GM20000 (cell line): Measurements from ENCODE around the gene DBNDD1.
"Not testable (repeated sequence)": the region's sequence is repeated elsewhere in the genome, so short reads cannot be mapped to it uniquely, and the experiment has no call there.

Experiments
- DNase-seq: peaks from one replicate; pipeline ENCODE4 v3.0.0; 2012; ENCODE audit warnings: low spot score
- TF ChIP-seq, protein P1 (sequence below): IDR thresholded peaks from 2 replicates; pipeline ENCODE4 v1.5.1; 2012; ENCODE audit warnings: mild to moderate bottlenecking, control low read depth; ENCODE audit errors: extremely low read depth, missing control alignments

The DBNDD1 gene

DNA sequence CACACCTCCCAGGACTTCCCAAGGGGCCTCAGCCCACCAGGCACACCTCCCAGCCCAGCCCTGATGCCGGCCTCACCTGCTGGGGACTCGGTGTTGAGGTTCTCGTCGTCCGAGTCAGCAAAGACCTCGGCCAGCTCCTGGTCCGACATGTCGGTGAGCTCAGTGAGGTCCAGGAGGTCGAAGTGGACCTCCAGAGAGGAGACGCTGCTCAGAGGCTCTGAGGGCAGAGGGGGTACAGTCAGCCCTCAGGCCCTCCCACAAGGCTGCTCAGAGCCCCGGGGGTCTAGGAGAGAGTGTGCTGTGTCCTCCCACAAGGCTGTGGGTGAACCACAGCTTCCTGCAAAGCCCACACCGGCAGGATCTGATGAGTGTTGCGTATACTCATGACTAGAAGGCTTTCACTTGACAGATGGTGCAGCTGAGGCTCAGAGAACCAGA is 10.5 kb downstream of the DBNDD1 start:
- peak; percentile 80 for DNase-seq

DNA sequence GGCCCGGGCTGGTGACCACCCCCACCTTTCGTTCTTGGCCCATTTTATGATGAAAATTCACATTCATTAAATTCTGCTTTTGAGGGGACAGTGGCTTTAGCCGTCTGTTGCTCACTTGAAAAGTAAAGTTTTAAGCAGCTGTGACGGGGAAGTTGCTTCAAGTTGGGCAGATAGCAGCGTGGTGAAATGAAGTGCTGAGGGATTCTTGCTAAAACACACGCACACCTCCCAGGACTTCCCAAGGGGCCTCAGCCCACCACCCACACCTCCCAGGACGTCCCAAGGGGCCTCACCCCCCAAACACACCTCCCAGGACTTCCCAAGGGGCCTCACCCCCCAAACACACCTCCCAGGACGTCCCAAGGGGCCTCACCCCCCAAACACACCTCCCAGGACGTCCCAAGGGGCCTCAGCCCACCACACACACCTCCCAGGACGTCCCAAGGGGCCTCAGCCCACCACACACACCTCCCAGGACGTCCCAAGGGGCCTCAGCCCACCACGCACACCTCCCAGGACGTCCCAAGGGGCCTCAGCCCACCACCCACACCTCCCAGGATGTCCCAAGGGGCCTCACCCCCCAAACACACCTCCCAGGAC is 11.5 kb downstream of the DBNDD1 start:
- DNase-seq: not testable (repeated sequence)

More for the DNA sequence above, 10.5 kb downstream of the DBNDD1 start:
- TF ChIP-seq, protein P1, sequence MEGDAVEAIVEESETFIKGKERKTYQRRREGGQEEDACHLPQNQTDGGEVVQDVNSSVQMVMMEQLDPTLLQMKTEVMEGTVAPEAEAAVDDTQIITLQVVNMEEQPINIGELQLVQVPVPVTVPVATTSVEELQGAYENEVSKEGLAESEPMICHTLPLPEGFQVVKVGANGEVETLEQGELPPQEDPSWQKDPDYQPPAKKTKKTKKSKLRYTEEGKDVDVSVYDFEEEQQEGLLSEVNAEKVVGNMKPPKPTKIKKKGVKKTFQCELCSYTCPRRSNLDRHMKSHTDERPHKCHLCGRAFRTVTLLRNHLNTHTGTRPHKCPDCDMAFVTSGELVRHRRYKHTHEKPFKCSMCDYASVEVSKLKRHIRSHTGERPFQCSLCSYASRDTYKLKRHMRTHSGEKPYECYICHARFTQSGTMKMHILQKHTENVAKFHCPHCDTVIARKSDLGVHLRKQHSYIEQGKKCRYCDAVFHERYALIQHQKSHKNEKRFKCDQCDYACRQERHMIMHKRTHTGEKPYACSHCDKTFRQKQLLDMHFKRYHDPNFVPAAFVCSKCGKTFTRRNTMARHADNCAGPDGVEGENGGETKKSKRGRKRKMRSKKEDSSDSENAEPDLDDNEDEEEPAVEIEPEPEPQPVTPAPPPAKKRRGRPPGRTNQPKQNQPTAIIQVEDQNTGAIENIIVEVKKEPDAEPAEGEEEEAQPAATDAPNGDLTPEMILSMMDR: no peak

DNA sequence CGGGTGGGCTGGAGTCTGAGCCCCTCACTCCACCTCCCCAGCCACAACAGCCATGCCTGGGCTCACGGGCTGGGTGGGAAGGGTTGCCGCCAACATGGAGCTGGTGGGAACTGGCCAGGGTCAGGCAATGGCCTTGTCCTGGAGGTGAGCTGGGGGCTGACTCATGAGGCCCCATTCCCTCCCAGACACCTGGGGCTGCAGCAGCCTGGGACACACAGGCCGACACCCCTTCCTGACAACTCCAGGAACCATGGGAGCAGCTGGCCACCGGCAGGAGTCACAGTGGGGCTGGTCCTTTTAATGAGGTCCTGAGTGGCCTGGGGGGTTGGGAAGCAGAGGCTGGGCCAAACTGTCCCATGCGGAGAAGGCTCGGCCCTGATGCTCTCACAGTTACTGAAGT is 12.2 kb downstream of the DBNDD1 start:
- DNase-seq: no peak
- TF ChIP-seq, protein P1: no peak

DNA sequence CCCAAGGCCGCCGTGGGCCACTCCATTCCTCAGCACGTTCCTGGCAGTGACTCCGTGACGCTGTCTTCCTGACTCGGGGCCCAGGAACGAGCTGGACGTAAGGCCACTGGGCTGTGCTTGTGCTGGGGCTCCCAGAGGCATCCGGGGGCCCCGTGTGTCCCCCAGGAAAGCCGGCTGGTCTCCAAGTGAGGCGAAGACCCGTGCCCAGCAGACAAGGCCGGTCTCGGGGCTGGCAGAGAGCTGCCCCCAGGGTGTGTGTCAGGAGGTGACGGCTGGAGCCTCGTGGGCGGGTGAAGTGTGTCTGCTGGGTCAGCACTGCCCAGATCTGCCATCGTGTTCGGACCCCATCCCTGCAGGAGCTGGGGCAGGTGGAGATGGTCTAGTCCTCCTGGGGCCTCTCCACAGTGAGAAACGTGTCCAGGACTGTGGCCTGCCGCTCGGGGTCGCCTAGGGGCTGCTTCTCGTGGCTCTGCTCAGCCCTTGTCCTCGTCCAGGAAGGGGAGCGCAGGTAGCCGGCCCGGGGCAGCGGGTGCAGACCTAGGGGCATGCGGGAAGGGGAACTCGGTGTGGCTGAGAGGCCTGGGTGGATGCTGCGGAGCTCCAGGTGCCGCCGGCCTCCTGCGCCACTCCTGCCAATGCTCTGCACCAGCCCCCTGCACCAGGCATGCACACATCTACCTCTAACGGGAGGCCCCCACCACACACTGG is 13.1 kb downstream of the DBNDD1 start:
- TF ChIP-seq, protein P1: no peak
- no peak for DNase-seq

DNA sequence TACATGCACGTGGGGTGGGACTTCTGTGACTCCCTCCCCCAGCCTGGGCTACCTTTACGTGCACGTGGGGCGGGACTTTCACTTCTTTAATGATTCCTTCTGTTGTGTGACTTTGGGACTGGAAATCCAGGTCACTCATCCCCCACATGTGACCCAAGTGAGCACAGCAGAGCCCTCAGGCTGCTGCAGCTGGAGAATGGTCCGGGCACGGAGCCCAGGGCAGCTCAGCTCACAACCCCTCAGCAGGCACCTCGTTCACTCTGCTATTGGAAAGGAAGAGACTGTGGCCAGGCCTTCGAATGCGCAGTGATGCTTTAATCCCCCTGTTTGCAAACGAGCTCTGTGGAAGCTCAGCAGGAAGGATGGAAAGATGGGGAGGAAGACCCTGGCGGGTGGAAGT is 14.7 kb downstream of the DBNDD1 start:
- TF ChIP-seq, protein P1: no peak
- DNase-seq: no peak

DNA sequence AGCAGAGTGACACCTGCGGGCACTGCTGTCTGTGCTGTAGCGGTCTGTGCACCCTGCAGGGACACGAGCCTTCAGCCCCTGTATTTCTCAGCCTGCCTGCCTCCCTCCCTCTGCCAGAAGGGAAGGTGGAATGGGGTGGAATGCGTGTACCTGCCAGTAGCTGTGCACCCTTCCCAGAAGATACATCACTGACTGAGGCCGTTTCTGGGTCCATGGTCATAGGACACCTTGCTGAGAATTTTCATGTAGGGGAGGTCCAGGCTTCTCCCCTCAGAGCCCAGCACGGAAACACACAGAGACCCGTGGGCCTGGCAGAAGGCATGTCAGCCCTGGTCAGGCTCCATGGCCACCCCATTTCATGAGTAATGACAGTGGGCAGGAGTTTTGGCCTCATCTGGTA is 16.5 kb downstream of the DBNDD1 start:
- TF ChIP-seq, protein P1: no peak
- no peak for DNase-seq

DNA sequence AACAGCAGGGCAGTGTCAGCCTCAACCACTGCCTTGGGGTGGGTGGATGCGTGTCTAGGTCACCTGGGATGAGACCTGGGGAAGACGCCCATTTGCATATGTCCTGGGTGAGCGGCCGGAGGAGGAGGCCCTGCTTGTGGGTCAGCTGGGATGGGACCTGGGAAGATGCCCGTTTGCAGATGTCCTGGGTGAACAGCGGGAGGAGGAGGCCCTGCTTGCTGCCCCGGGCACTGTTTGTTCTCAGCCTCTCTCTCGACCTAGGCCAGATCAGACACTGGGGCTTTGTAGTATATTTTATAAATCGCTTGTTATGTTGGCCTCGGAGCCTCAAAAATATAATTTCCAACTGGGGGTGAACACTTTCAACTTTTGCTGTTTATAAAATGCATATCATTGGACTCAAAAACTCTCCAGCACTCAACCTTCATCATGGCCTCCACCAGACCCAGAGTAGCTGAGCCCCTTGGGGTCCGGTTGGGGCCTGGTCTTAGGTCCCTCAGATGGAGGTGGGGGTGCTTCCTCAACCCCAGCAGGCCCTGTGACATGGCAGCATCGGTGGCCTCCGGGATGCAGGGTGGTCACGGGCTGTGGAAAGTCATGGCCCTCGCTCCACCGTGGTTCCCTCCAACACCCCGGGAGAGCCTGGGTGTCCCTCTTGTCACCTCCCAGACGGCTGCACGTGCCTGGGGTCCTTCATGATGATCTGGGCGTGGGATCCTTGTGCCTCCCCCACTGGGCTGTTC is 17.3 kb downstream of the DBNDD1 start:
- no peak for DNase-seq
- TF ChIP-seq, protein P1: no peak
